SK-N-SH treated with all-trans-retinoic acid at 6 μM for 48 hours (cell line): Measurements from ENCODE around the gene BIRC5.

Experiments used
- ARNTL ChIP-seq: fragments of 450-650 bp; formaldehyde crosslinking; IDR thresholded peaks from 2 replicates; pipeline ENCODE4 v1.5.0; 2020; ENCODE audit warnings: low read depth, mild to moderate bottlenecking, moderate library complexity, borderline replicate concordance
- CSDC2 ChIP-seq: fragments of 250-450 bp; sonication (Bioruptor Pico); IDR thresholded peaks from 2 replicates; pipeline ENCODE4 v1.5.0; 2020; ENCODE audit warnings: mild to moderate bottlenecking, moderate library complexity
- ESRRG ChIP-seq: fragments of 250-450 bp; sonication (Bioruptor Pico); IDR thresholded peaks from 2 replicates; pipeline ENCODE4 v1.6.1; 2021; ENCODE audit warnings: mild to moderate bottlenecking
- ISL1 ChIP-seq: fragments of 250-450 bp; sonication (Bioruptor Pico); IDR thresholded peaks from 2 replicates; pipeline ENCODE4 v2.1.2; 2022; ENCODE audit warnings: mild to moderate bottlenecking, moderate library complexity
- OSR1 ChIP-seq: fragments of 250-450 bp; sonication (Bioruptor Pico); IDR thresholded peaks from 2 replicates; pipeline ENCODE4 v1.8.0; 2022; ENCODE audit warnings: moderate library complexity, mild to moderate bottlenecking, inconsistent platforms
- PATZ1 ChIP-seq: fragments of 250-450 bp; sonication (Bioruptor Pico); IDR thresholded peaks from 2 replicates; pipeline ENCODE4 v1.8.0; 2020; ENCODE audit warnings: mild to moderate bottlenecking, moderate library complexity, borderline replicate concordance
- PPARA ChIP-seq: fragments of 250-450 bp; sonication (Bioruptor Pico); IDR thresholded peaks from 2 replicates; pipeline ENCODE4 v1.5.0; 2020; ENCODE audit warnings: mild to moderate bottlenecking, borderline replicate concordance
- TOX ChIP-seq: fragments of 250-450 bp; sonication (Bioruptor Pico); IDR thresholded peaks from 2 replicates; pipeline ENCODE4 v1.8.0; 2021; ENCODE audit warnings: mild to moderate bottlenecking, moderate library complexity, borderline replicate concordance
- ZC3H10 ChIP-seq: fragments of 250-450 bp; sonication (Bioruptor Pico); IDR thresholded peaks from 2 replicates; pipeline ENCODE4 v1.5.1; 2021; ENCODE audit warnings: mild to moderate bottlenecking, moderate library complexity
- ZFP3 ChIP-seq: fragments of 250-450 bp; sonication (Bioruptor Pico); IDR thresholded peaks from 2 replicates; pipeline ENCODE4 v1.5.0; 2020; ENCODE audit warnings: mild to moderate bottlenecking, moderate library complexity
- ZNF8 ChIP-seq: fragments of 450-650 bp; formaldehyde crosslinking; IDR thresholded peaks from 2 replicates; pipeline ENCODE4 v1.5.0; 2020; ENCODE audit warnings: mild to moderate bottlenecking, moderate library complexity
- TF ChIP-seq, protein P1 (sequence below): fragments of 250-450 bp; sonication (Bioruptor Pico); IDR thresholded peaks from 2 replicates; pipeline ENCODE4 v1.5.1; 2021; ENCODE audit warnings: mild to moderate bottlenecking, moderate library complexity
- TF ChIP-seq, protein P2 (sequence below): fragments of 250-450 bp; sonication (Bioruptor Pico); IDR thresholded peaks from 2 replicates; pipeline ENCODE4 v1.5.1; 2020; ENCODE audit warnings: low read depth, mild to moderate bottlenecking, moderate library complexity
- TF ChIP-seq, protein P3 (sequence below): fragments of 250-450 bp; sonication (Bioruptor Pico); IDR thresholded peaks from 2 replicates; pipeline ENCODE4 v1.8.0; 2021; ENCODE audit warnings: low read depth, mild to moderate bottlenecking, moderate library complexity, borderline replicate concordance

- TF ChIP-seq PATZ1 (no peak), CSDC2 (no peak), ESRRG (no peak), PPARA (CRISPR knock-in tag) (no peak), ARNTL (CRISPR knock-in tag) (no peak), ZNF8 (CRISPR knock-in tag) (no peak), OSR1 (no peak), ZC3H10 (no peak), ZFP3 (CRISPR knock-in tag) (no peak), TOX (no peak), ISL1 (no peak)
- TF ChIP-seq, protein P1, sequence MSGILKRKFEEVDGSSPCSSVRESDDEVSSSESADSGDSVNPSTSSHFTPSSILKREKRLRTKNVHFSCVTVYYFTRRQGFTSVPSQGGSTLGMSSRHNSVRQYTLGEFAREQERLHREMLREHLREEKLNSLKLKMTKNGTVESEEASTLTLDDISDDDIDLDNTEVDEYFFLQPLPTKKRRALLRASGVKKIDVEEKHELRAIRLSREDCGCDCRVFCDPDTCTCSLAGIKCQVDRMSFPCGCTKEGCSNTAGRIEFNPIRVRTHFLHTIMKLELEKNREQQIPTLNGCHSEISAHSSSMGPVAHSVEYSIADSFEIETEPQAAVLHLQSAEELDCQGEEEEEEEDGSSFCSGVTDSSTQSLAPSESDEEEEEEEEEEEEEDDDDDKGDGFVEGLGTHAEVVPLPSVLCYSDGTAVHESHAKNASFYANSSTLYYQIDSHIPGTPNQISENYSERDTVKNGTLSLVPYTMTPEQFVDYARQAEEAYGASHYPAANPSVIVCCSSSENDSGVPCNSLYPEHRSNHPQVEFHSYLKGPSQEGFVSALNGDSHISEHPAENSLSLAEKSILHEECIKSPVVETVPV = no peak
- TF ChIP-seq, protein P2, sequence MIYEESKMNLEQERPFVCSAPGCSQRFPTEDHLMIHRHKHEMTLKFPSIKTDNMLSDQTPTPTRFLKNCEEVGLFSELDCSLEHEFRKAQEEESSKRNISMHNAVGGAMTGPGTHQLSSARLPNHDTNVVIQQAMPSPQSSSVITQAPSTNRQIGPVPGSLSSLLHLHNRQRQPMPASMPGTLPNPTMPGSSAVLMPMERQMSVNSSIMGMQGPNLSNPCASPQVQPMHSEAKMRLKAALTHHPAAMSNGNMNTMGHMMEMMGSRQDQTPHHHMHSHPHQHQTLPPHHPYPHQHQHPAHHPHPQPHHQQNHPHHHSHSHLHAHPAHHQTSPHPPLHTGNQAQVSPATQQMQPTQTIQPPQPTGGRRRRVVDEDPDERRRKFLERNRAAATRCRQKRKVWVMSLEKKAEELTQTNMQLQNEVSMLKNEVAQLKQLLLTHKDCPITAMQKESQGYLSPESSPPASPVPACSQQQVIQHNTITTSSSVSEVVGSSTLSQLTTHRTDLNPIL (CRISPR knock-in tag) = no peak
- TF ChIP-seq, protein P3, sequence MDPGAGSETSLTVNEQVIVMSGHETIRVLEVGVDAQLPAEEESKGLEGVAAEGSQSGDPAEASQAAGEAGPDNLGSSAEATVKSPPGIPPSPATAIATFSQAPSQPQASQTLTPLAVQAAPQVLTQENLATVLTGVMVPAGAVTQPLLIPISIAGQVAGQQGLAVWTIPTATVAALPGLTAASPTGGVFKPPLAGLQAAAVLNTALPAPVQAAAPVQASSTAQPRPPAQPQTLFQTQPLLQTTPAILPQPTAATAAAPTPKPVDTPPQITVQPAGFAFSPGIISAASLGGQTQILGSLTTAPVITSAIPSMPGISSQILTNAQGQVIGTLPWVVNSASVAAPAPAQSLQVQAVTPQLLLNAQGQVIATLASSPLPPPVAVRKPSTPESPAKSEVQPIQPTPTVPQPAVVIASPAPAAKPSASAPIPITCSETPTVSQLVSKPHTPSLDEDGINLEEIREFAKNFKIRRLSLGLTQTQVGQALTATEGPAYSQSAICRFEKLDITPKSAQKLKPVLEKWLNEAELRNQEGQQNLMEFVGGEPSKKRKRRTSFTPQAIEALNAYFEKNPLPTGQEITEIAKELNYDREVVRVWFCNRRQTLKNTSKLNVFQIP (CRISPR knock-in tag) = no peak
These were observed 57.5 kb downstream of the BIRC5 start for GRCh38 chr17:78271419-78272170.
